Thymus (tissue), 11 donors: ENCODE measurements around the gene KMT2E. TPM values are rescaled to one million over a fixed set of nuclear protein-coding genes. Genes with fewer than 3 reads are reported as not detected.
A peak's percentile ranks its signal among the peaks of the same experiment; 100 is the strongest.
"Not testable (repeated sequence)": the region's sequence is repeated elsewhere in the genome, so short reads cannot be mapped to it uniquely, and the experiment has no call there.

ENCODE experiments used
- DNase-seq, 9 donors: peaks; one replicate each; pipeline ENCODE4 v3.0.0-alpha.2; 2013; ENCODE audit warnings: low spot score in 9 of 9, low read depth in 6 of 9, missing footprints in 1 of 9
- H3K27ac ChIP-seq, 2 donors: one replicate each; pipeline ENCODE4 v1.5.1; 2013; ENCODE audit warnings: control low read depth in 1 of 2, low read depth in 1 of 2, low read length in 1 of 2, mild to moderate bottlenecking in 1 of 2, moderate library complexity in 1 of 2
- H3K27me3 ChIP-seq, 2 donors: one replicate each; pipeline ENCODE4 v1.5.1; 2013; ENCODE audit warnings: low read length in 1 of 2; ENCODE audit not compliant: control insufficient read depth in 2 of 2, insufficient read depth in 1 of 2
- H3K36me3 ChIP-seq, 2 donors: one replicate each; pipeline ENCODE4 v1.5.1; 2013; ENCODE audit warnings: low read length in 1 of 2, mild to moderate bottlenecking in 1 of 2, moderate library complexity in 1 of 2; ENCODE audit not compliant: control insufficient read depth in 2 of 2, insufficient read depth in 2 of 2
- H3K4me1 ChIP-seq, 2 donors: one replicate each; pipeline ENCODE4 v1.5.1; 2013; ENCODE audit warnings: low read length in 2 of 2; ENCODE audit not compliant: control insufficient read depth in 2 of 2, insufficient read depth in 2 of 2
- H3K4me3 ChIP-seq, 2 donors: one replicate each; pipeline ENCODE4 v1.5.1; 2013; ENCODE audit warnings: low read length in 2 of 2, control low read depth in 1 of 2, mild to moderate bottlenecking in 1 of 2
- H3K9me3 ChIP-seq, 2 donors: one replicate each; pipeline ENCODE4 v1.5.1; 2013; ENCODE audit warnings: low read length in 1 of 2, mild to moderate bottlenecking in 1 of 2; ENCODE audit not compliant: control insufficient read depth in 2 of 2, insufficient read depth in 1 of 2
- WGBS: extraction: QIAGEN DNeasy Blood & Tissue Kit; methylation state at CpG from one replicate; pipeline ENCODE4 v1.1.7; 2013; 5-methylcytosine and 5-hydroxymethylcytosine counted together
- polyA plus RNA-seq: library from polyadenylated mRNA; stranded (reverse); fragments of 200-250 nt; gene quantifications from one replicate; pipeline ENCODE4 v1.2.3, GENCODE V29; 2013
- total RNA-seq: library from RNA; stranded (reverse); fragments of 120-200 nt; gene quantifications from one replicate; pipeline ENCODE4 v1.2.4, GENCODE V29; 2013
- donor health status: healthy.

Gene KMT2E
- total and polyA plus RNA-seq, 2 donors: 26.5 to 42.2 TPM

DNA sequence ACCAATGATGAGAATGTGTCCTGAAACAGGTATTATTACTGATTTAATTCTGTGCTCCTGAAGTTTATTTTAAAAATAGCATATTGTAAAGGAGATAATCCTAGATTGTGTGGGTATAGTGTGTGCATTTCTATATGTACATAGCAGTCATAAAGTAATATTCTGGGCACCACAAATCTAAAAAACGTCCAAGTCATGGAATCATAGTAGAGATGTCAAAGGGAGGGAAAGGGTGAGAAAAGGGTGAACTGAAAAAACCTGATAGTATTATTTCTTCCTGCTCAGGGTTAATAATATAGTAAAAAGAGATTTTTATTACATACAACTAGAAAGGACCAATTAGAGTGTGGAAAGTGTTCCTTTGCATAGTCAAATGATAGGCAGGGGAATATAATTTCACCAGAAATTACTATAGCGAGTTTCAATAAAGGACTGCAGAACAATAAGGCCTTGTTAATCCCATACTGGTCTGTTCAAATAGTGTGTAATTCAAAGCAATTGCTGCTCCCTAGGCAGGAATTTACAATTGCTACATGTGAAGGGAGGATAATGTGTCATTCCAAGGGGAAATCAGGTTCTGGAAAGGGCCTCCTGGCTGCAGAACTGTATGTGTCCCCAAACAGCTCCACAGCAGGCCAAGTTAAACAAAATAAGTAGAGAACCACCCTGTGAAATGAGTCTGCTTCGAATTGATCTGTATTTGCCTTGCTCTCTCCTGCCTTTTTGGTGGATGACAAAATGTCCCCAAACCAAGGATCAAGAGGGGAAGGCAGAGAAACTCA is 42.5 kb upstream of the KMT2E start:
- H3K27me3 ChIP-seq: no peaks in the 10 kb centered on the region
- H3K9me3 ChIP-seq: no peaks in the 10 kb centered on the region
- WGBS: 93% methylated on average over 3 of the region's 3 CpGs
- peak overlapping the region in 1 of 2 donors; percentile 60 for H3K27ac ChIP-seq
- no peaks in the 10 kb centered on the region for H3K4me1 ChIP-seq
- no peak overlapping the region for H3K4me3 ChIP-seq
- DNase-seq: no peak
- H3K36me3 ChIP-seq: peaks cover 0 to 2% of the 10 kb centered on the region in 2 donors

DNA sequence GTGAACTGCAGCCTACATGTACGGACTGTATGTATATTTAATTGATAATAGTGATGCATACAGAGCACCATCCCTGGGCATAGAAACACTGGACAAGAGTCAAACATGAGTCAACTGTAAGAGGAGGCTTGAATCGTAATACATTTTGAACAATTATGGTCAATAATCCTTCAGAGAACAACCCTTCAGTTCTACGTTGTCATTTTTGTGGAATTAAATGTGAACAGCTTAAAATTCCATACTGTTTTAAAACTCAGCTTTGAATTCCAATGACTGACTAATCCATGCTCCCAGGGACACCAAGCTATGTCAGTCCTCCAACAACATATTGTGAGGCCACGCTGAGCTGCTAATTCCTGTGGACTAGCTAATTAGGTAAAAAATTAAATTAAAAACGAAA is 41.5 kb upstream of the KMT2E start:
- WGBS: 96% methylated on average over 5 of the region's 5 CpGs
- Histone ChIP-seq H3K27ac (no peak overlapping the region), H3K27me3 (no peaks in the 10 kb centered on the region), H3K9me3 (no peaks in the 10 kb centered on the region), H3K36me3 (peaks cover 0 to 2% of the 10 kb centered on the region in 2 donors), H3K4me1 (no peaks in the 10 kb centered on the region), H3K4me3 (no peak overlapping the region)
- DNase-seq: no peak

DNA sequence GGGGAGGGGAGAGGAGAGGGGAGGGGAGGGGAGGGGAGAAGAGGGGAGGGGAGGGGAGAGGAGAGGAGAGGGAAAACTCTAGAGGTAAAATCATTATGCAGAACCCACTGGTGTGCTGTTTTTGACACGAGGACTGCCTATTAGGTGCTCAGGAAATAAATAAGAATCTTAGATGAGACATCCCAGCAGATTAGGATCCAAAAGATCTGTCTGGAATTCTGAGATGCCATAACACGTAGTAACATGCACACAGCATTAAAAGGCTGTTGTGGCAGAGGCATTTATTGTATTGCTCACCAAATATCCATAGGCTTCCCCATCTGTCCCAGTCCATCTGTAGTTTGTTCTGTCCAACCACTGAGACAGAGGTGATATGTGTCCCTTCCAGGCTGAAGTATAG is 40.8 kb upstream of the KMT2E start:
- Histone ChIP-seq H3K9me3 (no peaks in the 10 kb centered on the region), H3K27me3 (no peaks in the 10 kb centered on the region), H3K4me3 (no peak overlapping the region), H3K4me1 (no peaks in the 10 kb centered on the region), H3K27ac (no peak overlapping the region), H3K36me3 (peaks cover 0 to 2% of the 10 kb centered on the region in 2 donors)
- DNase-seq: no peak
- WGBS: 90% methylated on average over 2 of the region's 2 CpGs

DNA sequence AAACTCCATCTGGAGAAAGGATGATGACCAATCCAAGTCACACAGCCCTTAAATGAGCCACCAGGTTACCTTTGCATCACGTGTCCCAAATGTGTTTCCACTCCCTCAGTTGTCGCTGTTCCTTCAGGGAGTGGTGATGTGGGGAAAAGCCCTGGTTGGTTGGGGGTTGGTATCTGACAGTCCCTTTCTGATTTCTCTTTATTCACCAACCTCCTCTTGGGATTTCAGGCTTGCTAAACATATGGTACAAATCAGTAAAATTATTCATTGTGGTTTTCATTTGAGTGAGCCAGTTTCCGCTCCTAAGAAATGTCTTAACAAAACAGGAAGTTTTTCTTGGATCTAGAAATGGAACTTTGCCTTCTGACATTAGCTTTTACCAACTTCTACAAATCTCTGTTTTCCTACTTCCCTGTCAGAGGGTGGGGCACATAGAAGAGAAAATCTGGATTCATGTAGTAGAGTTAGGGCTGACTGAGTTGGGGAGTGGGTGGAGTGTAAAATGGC is 40.0 kb upstream of the KMT2E start:
- Histone ChIP-seq H3K9me3 (no peaks in the 10 kb centered on the region), H3K4me3 (no peak overlapping the region), H3K4me1 (no peaks in the 10 kb centered on the region), H3K36me3 (peaks cover 0 to 2% of the 10 kb centered on the region in 2 donors), H3K27ac (no peak overlapping the region), H3K27me3 (no peaks in the 10 kb centered on the region)
- WGBS: 97% methylated on average over 3 of the region's 3 CpGs
- DNase-seq: no peak

DNA sequence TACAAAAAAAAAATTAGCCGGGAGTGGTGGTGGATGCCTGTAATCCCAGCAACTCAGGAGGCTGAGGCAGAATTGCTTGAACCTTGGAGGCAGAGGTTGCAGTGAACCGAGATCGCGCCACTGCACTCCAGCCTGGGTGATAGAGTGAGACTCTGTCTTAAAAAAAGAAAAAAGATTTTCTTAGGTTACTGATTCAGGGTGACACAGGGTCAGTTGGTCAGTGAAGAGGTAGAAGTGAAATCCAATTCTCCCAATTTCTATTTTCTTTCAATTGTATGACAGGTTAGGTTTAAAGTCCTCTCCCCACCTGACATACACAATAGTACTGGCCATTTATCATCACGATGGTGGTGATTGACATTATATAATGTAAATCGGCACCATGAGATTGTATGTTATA is 38.5 kb upstream of the KMT2E start:
- not testable (repeated sequence) for DNase-seq, H3K27ac ChIP-seq
- 99% methylated on average over 6 of the region's 6 CpGs for WGBS

DNA sequence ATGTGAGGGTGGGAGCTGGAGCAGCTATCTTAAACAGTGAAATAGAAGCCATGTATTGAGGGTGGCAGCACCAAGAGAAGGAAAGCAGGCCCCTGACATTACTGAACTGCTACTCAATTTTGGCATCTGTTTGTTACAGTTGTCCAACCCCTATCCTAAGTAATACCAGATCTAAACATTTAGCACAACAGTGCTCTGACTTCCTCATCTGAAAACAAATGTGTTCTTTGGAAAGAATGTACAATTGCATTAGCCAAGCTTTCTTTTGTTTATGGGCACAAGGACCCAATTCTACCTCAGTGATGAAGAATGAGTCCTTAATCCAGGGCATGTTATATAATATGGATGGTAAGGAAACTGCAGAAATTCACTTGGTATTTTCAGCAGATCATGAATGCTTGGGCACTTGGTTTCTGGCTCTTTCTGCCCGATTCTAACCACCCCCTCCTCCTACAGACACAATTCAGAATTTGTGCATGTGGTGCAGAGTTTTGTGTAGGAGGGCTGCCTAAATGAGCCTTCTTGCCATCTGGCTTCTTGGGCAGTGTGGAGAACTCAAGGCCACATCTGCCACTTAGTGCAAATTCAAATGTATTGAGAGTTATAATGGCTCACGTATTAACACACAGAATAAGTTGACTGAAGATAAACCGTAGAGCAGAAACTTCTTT is 36.9 kb upstream of the KMT2E start:
- Histone ChIP-seq H3K4me3 (no peak overlapping the region), H3K27ac (no peak overlapping the region), H3K9me3 (no peaks in the 10 kb centered on the region), H3K4me1 (peaks cover 0 to 4% of the 10 kb centered on the region in 2 donors), H3K36me3 (peaks cover 2% of the 10 kb centered on the region in 2 donors), H3K27me3 (no peaks in the 10 kb centered on the region)
- no peak for DNase-seq
- over 99% methylated on average over 3 of the region's 3 CpGs for WGBS

More for the DNA sequence above, 38.5 kb upstream of the KMT2E start:
- H3K27me3 ChIP-seq, H3K4me1 ChIP-seq, H3K4me3 ChIP-seq, H3K9me3 ChIP-seq, H3K36me3 ChIP-seq: not testable (repeated sequence)

DNA sequence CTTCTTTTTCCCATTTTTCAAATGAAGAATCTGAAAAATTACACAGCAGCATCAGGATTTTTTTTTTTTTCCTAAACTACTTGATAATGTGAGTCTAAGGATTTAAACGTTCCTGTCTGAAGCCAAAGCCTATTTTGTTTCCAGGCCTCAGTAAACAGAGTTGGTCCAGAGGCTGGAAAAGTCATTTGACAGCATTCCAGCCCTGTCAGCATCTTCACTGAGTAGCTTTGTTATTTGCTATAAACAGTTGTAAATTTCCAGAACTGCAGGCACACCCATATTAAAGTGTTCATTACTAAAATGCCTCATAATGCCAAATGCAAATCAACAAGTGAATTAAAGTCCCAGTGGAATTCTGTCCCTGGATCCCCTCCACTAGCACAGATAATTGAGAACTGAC is 35.5 kb upstream of the KMT2E start:
- WGBS: 96% methylated on average over 1 of the region's 1 CpG
- Histone ChIP-seq H3K27ac (no peak overlapping the region), H3K4me1 (peaks cover 5 to 17% of the 10 kb centered on the region in 2 donors), H3K9me3 (no peaks in the 10 kb centered on the region), H3K27me3 (no peaks in the 10 kb centered on the region), H3K36me3 (peaks cover 2% of the 10 kb centered on the region in 2 donors), H3K4me3 (no peak overlapping the region)
- DNase-seq: no peak

DNA sequence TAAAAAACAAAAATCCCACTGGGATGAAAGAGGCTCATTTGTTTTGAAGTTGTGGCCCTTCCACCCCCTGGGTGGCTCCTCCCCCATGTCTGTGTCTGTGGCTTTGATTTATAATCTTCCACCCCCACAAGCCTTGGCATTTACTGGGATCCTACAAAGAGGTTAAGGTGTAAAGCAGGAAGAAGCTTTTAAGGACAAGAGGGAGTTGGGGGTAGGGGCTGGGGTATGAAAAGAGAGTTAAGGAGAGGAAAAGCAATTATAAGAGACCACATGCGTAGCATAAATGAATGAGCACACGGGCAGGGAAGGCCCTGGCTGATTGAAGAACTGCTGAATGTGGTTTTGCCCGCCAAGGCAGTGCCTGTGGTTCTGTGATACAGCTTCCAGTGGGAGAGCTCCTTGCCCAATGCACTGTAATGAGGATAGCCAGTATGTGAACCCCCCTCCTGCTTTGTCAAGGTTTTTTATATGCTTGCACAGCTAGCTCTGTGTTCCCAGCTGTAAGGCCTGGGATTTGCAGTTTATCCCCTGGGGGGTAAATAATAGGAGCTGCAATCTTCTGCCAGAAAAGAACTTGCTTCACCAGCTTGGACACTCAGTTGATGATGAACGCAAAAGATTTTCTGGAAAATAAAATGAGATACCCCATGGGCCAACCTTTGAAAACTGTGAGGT is 34.7 kb upstream of the KMT2E start:
- no peak for DNase-seq
- Histone ChIP-seq H3K4me1 (peaks cover 5 to 20% of the 10 kb centered on the region in 2 donors), H3K9me3 (no peaks in the 10 kb centered on the region), H3K27me3 (no peaks in the 10 kb centered on the region), H3K36me3 (peaks cover 2% of the 10 kb centered on the region in 2 donors), H3K27ac (peak overlapping the region in 1 of 2 donors; percentile 18), H3K4me3 (no peak overlapping the region)
- 69% methylated on average over 4 of the region's 4 CpGs for WGBS

DNA sequence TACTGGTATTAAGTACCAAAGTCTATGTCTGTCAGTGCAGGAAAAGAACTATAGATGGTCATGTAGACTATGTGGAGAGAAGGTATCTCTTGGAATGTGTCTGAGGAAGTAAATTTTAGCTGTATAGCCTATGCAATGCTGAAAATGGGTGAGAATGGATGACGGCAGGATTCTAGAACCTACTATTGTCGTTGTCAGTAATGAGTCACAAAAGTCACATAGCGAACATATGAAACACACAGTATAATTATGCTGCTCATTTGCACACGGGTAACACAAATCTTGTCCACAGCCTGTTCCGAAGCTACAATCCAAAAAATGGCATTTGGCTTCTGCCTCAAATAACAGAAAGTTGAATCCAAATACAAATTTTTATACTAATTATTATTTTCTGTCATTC is 33.6 kb upstream of the KMT2E start:
- WGBS: 98% methylated on average over 5 of the region's 5 CpGs
- peaks cover 5 to 25% of the 10 kb centered on the region in 2 donors for H3K4me1 ChIP-seq
- no peak overlapping the region for H3K27ac ChIP-seq
- peaks cover 0 to 2% of the 10 kb centered on the region in 2 donors for H3K36me3 ChIP-seq
- no peaks in the 10 kb centered on the region for H3K9me3 ChIP-seq
- no peak overlapping the region for H3K4me3 ChIP-seq
- DNase-seq: no peak
- H3K27me3 ChIP-seq: no peaks in the 10 kb centered on the region
